Kidney (tissue), 22 donors: ENCODE data around the gene APOBR. TPM values are rescaled to one million over a fixed set of nuclear protein-coding genes. Genes with fewer than 3 reads are reported as not detected.
"Not testable (repeated sequence)": the region's sequence is repeated elsewhere in the genome, so short reads cannot be mapped to it uniquely, and the experiment has no call there.

Experiments
- DNase-seq, 5 donors: peaks; one replicate each; pipeline ENCODE4 v3.0.0-alpha.2; 2013 to 2020
- FAIRE-seq: peaks from 2 replicates; lab custom pipeline; 2012; peaks lifted over from hg19 to GRCh38; lab: Jason Lieb, UNC
- H3K27ac ChIP-seq, 2 donors: one replicate each; pipeline ENCODE4 v1.7.0; 2013; ENCODE audit warnings: low read depth in 2 of 2, low read length in 2 of 2, inconsistent platforms in 1 of 2
- H3K27me3 ChIP-seq: one replicate; pipeline ENCODE4 v1.7.1; 2013; ENCODE audit warnings: low read length, inconsistent platforms; ENCODE audit not compliant: control insufficient read depth, insufficient read depth
- H3K36me3 ChIP-seq, 3 donors: one replicate each; pipeline versions ENCODE4 v1.7.0 to v1.7.1; 2013; ENCODE audit warnings: low read length in 3 of 3, control low read depth in 1 of 3, inconsistent platforms in 1 of 3; ENCODE audit not compliant: insufficient read depth in 3 of 3, control insufficient read depth in 2 of 3
- H3K4me1 ChIP-seq, 3 donors: one replicate each; pipeline versions ENCODE4 v1.7.0 to v1.7.1; 2013; ENCODE audit warnings: low read length in 3 of 3, inconsistent platforms in 1 of 3, low read depth in 1 of 3; ENCODE audit not compliant: control insufficient read depth in 2 of 3, insufficient read depth in 2 of 3
- H3K4me3 ChIP-seq, 3 donors: one replicate each; pipeline versions ENCODE4 v1.7.0 to v1.8.1; 2013; ENCODE audit warnings: low read length in 3 of 3, control low read depth in 1 of 3, inconsistent platforms in 1 of 3
- H3K9ac ChIP-seq, 3 donors: one replicate each; pipeline versions ENCODE4 v1.7.0 to v1.7.1; 2013; ENCODE audit warnings: low read length in 3 of 3, control low read depth in 1 of 3, inconsistent platforms in 1 of 3
- H3K9me3 ChIP-seq, 3 donors: one replicate each; pipeline versions ENCODE4 v1.7.0 to v1.7.1; 2013; ENCODE audit warnings: low read length in 3 of 3, control low read depth in 1 of 3, inconsistent platforms in 1 of 3; ENCODE audit not compliant: control insufficient read depth in 2 of 3, insufficient read depth in 1 of 3
- CTCF ChIP-seq: IDR thresholded peaks from 3 replicates; pipeline ENCODE4 v1.5.1; 2012; ENCODE audit warnings: mild to moderate bottlenecking, moderate library complexity, borderline replicate concordance; ENCODE audit not compliant: insufficient read depth; ENCODE audit errors: extremely low read depth
- intact Hi-C: fragments of 100-400 bp; cut with DNase I; formaldehyde crosslinking; loops from one replicate; pipeline ENCODE4 v1.11.1; 2022
- long read RNA-seq, 10 donors: library from polyadenylated mRNA in 1 of 10; unstranded in 1 of 10; transcript quantifications; one replicate each; pipeline ENCODE4 v2.0.0 and lab custom pipeline, GENCODE V29; 2021 to 2026
- polyA plus RNA-seq: library from polyadenylated mRNA; stranded (reverse); fragments of 350-450 nt; fragmentation: Illumina TruSeq; extraction: RNeasy Lipid Tissue Mini Kit (QIAGEN cat#74804); gene quantifications from one replicate; pipeline ENCODE4 v1.2.3, GENCODE V29; 2014; ENCODE audit warnings: low read depth, low replicate concordance; ENCODE audit not compliant: insufficient read depth
- total RNA-seq: library from RNA; stranded (reverse); fragmentation: NEBNext Ultra II Directional; extraction: Animal tissue kit (Norgen Biotek cat#: 25700); gene quantifications from one replicate; pipeline ENCODE4 v1.2.1, GENCODE V29; 2021
- donor health status: control.
- donor health status: control.
- donor health status: control.
- donor health status: control.
- donor health status: control.
- donor health status: DM: yes; HTN: yes; CAD: no.
- donor health status: Normal renal cell carcinoma (clear cell type).

Gene APOBR
- 3.2 TPM for total RNA-seq
- polyA plus RNA-seq = 0.45 TPM
- long read RNA-seq, donor 1 = 0 reads
- long read RNA-seq, donor 2 = 0 reads
- long read RNA-seq, donor 3 = 0 reads
- long read RNA-seq, donor 4 = 0 reads
- long read RNA-seq, donor 5 = 0 reads
- long read RNA-seq, donor 6 = 0 reads
- long read RNA-seq, donor 7, partial matches to known transcripts = 5 of 5 reads
- long read RNA-seq, donor 7, other reads (novel, unspliced or antisense) = 0 of 5 reads
- long read RNA-seq, donor 8 = 0 reads
- long read RNA-seq, donor 9 = 0 reads
- long read RNA-seq, donor 10 = 0 reads

- Histone ChIP-seq H3K4me3 (no peak within 1 kb of the TSS), H3K36me3 (no peaks in the 10 kb centered on the region), H3K9me3 (no peaks in the 10 kb centered on the region), H3K27me3 (no peaks in the 10 kb centered on the region), H3K27ac (peak within 1 kb of the TSS in 1 of 2 donors; percentile 37), H3K4me1 (peaks cover 0 to 3% (median 0%) of the 10 kb centered on the region in 3 donors), H3K9ac (no peak within 1 kb of the TSS)
- peak in 2 of 5 donors; percentile 31 to 74 for DNase-seq
- intact Hi-C loops = loop anchor here (10.0 kb wide), 1 partner anchor 51 kb away; no protein-coding TSS in a partner anchor
- FAIRE-seq = no peak
- TF ChIP-seq CTCF = no peak
Measured at GRCh38 chr16:28494121-28494851, at the start of gene APOBR. Gene APOBR (plus strand): TSS chr16:28494643. CDS start chr16:28494682, 39 bp downstream.

- FAIRE-seq, H3K27me3 ChIP-seq: not testable (repeated sequence)
Measured at GRCh38 chr16:28446388-28446787, 48.1 kb upstream of the APOBR start.

GRCh38 chr16:28447081-28447480 is 47.4 kb upstream of the APOBR start:
- H3K36me3 ChIP-seq, intact Hi-C loops, H3K4me3 ChIP-seq, DNase-seq, H3K4me1 ChIP-seq, H3K27ac ChIP-seq, H3K9ac ChIP-seq, H3K9me3 ChIP-seq, H3K27me3 ChIP-seq, FAIRE-seq: not testable (repeated sequence)

More at GRCh38 chr16:28446388-28446787, 48.1 kb upstream of the APOBR start:
- intact Hi-C loops, H3K4me1 ChIP-seq, H3K36me3 ChIP-seq, DNase-seq, H3K4me3 ChIP-seq, H3K9me3 ChIP-seq, H3K27ac ChIP-seq, H3K9ac ChIP-seq: not testable (repeated sequence)

- intact Hi-C loops = no loop called here
- no peaks in the 10 kb centered on the region for H3K4me1 ChIP-seq
- H3K9me3 ChIP-seq = no peaks in the 10 kb centered on the region
- H3K36me3 ChIP-seq = peaks cover 0 to 6% (median 5%) of the 10 kb centered on the region in 3 donors
- no peak overlapping the region for H3K9ac ChIP-seq
- no peak overlapping the region for H3K27ac ChIP-seq
- no peak for TF ChIP-seq CTCF
- H3K4me3 ChIP-seq = no peak overlapping the region
- FAIRE-seq = no peak
- H3K27me3 ChIP-seq = no peaks in the 10 kb centered on the region
- DNase-seq = no peak
Measured at GRCh38 chr16:28473714-28474265, 20.7 kb upstream of the APOBR start.
